ENCODE measurements around the gene PHRF1.
"Not testable (repeated sequence)": the region's sequence is repeated elsewhere in the genome, so short reads cannot be mapped to it uniquely, and the experiment has no call there.

PHRF1 gene

DNA sequence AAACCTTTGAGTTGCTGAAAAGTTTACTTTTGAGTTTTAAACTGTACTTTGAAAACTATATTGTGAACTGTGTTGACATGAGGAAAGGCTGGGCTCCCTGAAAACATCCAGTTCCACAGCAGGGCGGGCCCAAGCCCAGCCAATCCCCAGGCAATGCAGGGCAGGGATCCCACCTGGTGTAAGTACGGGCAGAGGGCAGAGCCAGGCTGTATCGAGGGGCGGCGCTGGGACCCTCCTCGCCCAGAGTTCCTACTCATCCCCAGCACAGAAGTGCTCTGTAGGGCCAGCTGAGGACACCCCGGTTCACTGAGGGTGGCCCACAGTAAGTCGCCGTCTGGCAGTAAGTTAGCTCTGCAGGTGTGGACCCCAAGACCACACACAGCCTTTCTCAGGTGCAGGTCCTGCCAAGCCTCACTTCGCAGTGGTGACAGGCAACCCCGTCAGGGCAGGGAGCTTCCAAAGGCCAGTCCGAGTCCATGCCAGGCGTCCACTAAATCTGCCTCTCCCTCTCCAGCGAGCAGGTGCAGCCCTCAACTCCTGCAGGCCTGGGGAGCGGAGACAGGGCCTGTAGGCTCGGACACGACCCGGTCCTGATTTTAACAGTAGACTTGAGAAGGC, 9.2 kb upstream of the PHRF1 start:
- no peak overlapping the region for H3K4me3 ChIP-seq (ENCODE audit: insufficient read depth, low read depth, low read length, poor library complexity, severe bottlenecking)
- no peaks in the 10 kb centered on the region for H3K27me3 ChIP-seq (replicated peaks; ENCODE audit: control insufficient read depth, insufficient read depth, low read length, poor library complexity, severe bottlenecking)
- no peak for DNase-seq
- H3K27ac ChIP-seq (ENCODE audit: insufficient read depth, low read length, poor library complexity, severe bottlenecking) = no peak overlapping the region
- H3K4me1 ChIP-seq (ENCODE audit: control insufficient read depth, insufficient read depth, low read length, poor library complexity, severe bottlenecking) = peaks cover 10% of the 10 kb centered on the region
- no peaks in the 10 kb centered on the region for H3K9me3 ChIP-seq (ENCODE audit: control insufficient read depth, low read length)
- peaks cover 7% of the 10 kb centered on the region for H3K36me3 ChIP-seq (ENCODE audit: control insufficient read depth, insufficient read depth, low read length)

DNA sequence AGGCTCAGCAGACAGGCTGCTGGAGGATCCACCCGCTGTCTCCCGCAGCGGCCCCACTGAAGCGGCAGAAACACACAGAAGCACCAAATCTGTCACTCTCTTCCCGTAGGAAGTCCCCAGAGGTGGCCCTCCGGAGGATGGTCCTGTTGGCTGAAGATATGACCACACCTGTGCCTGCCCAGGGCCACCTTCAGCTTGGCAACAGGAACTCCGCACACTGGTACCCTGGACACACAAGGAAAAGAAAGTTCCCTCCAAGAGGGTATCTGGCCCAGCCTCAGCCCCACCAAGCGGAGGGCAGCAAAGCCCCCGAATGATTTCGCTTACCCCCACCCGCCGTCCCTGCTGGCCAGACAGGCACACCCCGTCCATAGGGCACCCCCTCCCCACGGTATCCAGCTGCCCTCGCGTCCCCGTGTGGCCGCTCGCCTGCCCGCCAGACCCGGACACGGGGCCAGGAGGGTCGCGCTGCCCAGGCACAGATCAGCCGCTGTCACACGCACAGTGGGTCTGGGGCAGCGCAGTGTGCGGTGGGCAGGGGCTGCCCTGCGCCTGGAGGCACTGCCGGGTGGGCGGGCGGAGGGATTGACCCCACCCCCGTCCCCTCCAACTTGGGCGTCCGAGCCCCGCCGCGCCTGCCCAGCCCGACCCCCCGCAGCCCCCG, 8.5 kb upstream of the PHRF1 start:
- no peak overlapping the region for H3K4me3 ChIP-seq (ENCODE audit: insufficient read depth, low read depth, low read length, poor library complexity, severe bottlenecking)
- H3K9me3 ChIP-seq (ENCODE audit: control insufficient read depth, low read length) = no peaks in the 10 kb centered on the region
- DNase-seq = peak in 2 of 3 donors; percentile 33 to 37

DNA sequence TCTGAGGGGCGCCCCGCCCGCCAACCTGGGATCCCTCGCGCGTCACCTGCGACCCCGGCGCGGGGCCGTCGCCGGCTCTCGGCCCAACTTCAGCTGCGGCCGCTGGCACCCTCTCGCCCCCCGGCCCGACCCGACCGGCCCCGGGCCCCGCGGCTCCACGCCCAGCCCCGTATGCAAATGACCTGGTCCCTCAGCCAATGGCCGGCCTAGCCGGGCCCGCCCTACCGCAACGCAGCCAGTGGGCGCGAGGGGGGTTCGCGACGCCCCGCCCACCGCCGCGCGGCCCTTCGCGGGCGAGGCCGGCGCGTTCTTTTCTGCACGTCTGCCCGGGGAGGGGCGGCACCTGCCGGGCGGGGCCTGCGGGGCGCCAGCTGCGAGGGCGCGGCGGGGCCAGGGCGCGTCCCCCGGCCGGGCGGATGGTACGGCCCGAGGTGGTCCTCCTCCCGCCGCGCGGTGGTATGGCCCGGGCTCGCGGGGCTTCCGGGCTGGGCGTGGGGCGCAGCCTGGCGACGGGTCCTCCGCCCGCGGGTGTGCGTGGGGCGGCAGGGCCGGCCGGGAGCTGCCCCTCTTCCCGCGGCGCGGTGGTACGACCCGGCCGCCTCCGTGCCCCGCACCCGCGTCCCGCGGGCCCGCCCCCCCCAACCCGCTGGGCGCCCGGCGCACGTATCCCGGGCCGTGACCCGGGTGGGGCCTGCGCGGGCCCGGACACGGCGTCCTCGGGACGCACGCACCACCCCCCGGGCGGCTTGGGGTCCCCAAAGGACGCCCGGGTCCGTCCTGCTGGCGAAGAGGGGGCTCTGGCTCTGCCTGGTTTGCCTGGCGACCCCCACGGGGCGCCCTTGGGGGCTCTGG, 7.7 kb upstream of the PHRF1 start:
- H3K4me1 ChIP-seq (ENCODE audit: control insufficient read depth, insufficient read depth, low read length, poor library complexity, severe bottlenecking) = peaks cover 8% of the 10 kb centered on the region
- H3K9me3 ChIP-seq (ENCODE audit: control insufficient read depth, low read length) = no peaks in the 10 kb centered on the region
- no peak overlapping the region for H3K27ac ChIP-seq (ENCODE audit: insufficient read depth, low read length, poor library complexity, severe bottlenecking)
- H3K36me3 ChIP-seq (ENCODE audit: control insufficient read depth, insufficient read depth, low read length) = peaks cover under 1% of the 10 kb centered on the region
- H3K27me3 ChIP-seq (replicated peaks; ENCODE audit: control insufficient read depth, insufficient read depth, low read length, poor library complexity, severe bottlenecking) = no peaks in the 10 kb centered on the region
- H3K4me3 ChIP-seq (ENCODE audit: insufficient read depth, low read depth, low read length, poor library complexity, severe bottlenecking) = peak overlapping the region; percentile 53
- DNase-seq = peak; percentile 89 to 92 (median 89)

More for the DNA sequence above, 8.5 kb upstream of the PHRF1 start:
- Histone ChIP-seq H3K27me3 (replicated peaks; ENCODE audit: control insufficient read depth, insufficient read depth, low read length, poor library complexity, severe bottlenecking) (no peaks in the 10 kb centered on the region), H3K27ac (ENCODE audit: insufficient read depth, low read length, poor library complexity, severe bottlenecking) (no peak overlapping the region), H3K36me3 (ENCODE audit: control insufficient read depth, insufficient read depth, low read length) (peaks cover 7% of the 10 kb centered on the region), H3K4me1 (ENCODE audit: control insufficient read depth, insufficient read depth, low read length, poor library complexity, severe bottlenecking) (peaks cover 8% of the 10 kb centered on the region)

DNA sequence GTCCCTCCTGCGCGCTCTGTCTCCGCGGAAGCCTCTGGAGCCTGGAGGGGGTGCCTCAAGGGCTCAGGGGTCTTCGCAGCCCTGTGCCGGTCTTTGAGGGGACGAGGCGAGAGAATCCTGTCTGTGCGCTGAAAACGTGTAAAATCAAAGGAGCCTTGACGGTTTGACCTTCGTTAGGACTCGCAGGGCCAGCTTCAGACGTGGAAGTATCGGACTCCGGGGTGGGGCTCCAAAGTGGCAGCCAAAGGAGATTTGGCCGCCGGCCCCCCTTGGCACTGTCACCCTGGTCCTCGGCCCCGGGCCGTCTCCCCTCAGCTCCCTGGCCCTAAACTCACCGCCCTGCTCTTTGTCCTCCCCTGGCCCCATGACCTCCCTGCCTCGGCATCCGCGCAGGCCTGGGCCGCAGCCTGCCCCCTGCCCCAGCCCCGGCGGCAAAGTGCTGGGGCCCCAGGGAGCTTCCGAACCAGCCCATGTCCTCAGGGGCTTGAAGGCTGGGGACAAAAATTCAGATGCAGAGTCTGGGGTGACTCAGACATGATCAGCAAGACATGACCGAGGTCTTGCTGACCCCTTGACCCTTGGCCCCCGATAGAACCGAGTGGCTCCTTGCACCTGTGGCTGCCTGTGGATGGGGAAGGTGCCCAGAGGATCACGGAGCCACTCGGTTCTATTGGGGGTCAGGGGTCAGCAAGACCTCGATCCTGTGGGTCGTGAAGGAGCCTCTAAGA, 6.9 kb upstream of the PHRF1 start:
- Histone ChIP-seq H3K27ac (ENCODE audit: insufficient read depth, low read length, poor library complexity, severe bottlenecking) (no peak overlapping the region), H3K9me3 (ENCODE audit: control insufficient read depth, low read length) (no peaks in the 10 kb centered on the region), H3K4me1 (ENCODE audit: control insufficient read depth, insufficient read depth, low read length, poor library complexity, severe bottlenecking) (peaks cover 10% of the 10 kb centered on the region), H3K4me3 (ENCODE audit: insufficient read depth, low read depth, low read length, poor library complexity, severe bottlenecking) (peak overlapping the region; percentile 53), H3K27me3 (replicated peaks; ENCODE audit: control insufficient read depth, insufficient read depth, low read length, poor library complexity, severe bottlenecking) (no peaks in the 10 kb centered on the region), H3K36me3 (ENCODE audit: control insufficient read depth, insufficient read depth, low read length) (no peaks in the 10 kb centered on the region)
- DNase-seq = no peak

DNA sequence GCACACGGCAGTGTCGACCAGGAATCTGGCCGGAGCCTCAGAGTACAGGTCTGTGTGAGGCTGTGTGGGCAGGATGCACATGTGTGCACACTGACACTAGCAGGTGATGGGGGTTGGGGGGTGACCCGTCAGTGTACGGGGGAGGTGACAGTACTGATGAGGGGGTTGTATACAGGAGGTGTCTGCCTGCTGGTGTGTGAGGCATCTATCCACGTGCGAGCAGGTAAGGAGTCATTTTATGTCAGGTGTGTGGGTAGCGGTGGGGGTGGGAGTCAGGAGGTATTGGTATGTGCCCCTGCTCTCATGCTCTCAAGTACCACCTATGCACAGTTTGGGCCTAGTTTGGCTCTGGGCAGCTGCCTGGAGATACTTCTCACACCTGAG, 4.5 kb upstream of the PHRF1 start:
- peaks cover 23% of the 10 kb centered on the region for H3K4me1 ChIP-seq (ENCODE audit: control insufficient read depth, insufficient read depth, low read length, poor library complexity, severe bottlenecking)

DNA sequence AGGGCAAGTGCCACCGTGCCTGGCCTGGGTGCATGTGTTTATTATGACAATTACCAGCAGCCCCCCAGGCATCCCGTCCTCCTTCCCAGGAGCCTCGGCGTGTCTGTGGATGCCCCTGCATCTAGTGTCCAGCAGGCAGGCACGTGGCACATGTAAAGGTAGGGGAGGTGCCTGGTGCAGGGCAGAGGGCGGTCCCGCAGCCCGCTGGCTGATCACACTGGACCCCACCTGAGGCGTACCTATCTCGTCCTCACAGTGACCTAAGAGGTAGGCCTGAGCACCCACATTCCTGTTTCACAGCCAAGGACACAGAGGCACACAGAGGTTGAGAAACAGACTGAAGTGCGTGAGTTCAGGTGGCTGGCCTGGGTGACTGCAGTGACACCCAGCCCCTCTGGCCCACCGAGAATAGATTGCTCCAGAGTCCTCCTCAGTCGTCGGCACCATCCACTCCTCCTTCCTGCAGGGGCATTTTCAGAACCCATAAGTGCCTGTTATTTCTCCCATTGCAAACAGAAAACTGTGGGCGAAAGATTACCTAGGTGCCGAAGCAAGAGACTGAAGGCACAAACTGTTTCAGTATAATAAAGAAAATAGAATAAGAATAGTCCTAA, 3.0 kb upstream of the PHRF1 start:
- Histone ChIP-seq H3K36me3 (ENCODE audit: control insufficient read depth, insufficient read depth, low read length) (no peaks in the 10 kb centered on the region), H3K4me3 (ENCODE audit: insufficient read depth, low read depth, low read length, poor library complexity, severe bottlenecking) (no peak overlapping the region), H3K4me1 (ENCODE audit: control insufficient read depth, insufficient read depth, low read length, poor library complexity, severe bottlenecking) (peaks cover 36% of the 10 kb centered on the region), H3K27me3 (replicated peaks; ENCODE audit: control insufficient read depth, insufficient read depth, low read length, poor library complexity, severe bottlenecking) (no peaks in the 10 kb centered on the region), H3K9me3 (ENCODE audit: control insufficient read depth, low read length) (no peaks in the 10 kb centered on the region), H3K27ac (ENCODE audit: insufficient read depth, low read length, poor library complexity, severe bottlenecking) (no peak overlapping the region)
- DNase-seq = no peak

More for the DNA sequence above, 4.5 kb upstream of the PHRF1 start:
- Histone ChIP-seq H3K27ac (ENCODE audit: insufficient read depth, low read length, poor library complexity, severe bottlenecking) (no peak overlapping the region), H3K9me3 (ENCODE audit: control insufficient read depth, low read length) (no peaks in the 10 kb centered on the region), H3K27me3 (replicated peaks; ENCODE audit: control insufficient read depth, insufficient read depth, low read length, poor library complexity, severe bottlenecking) (no peaks in the 10 kb centered on the region), H3K4me3 (ENCODE audit: insufficient read depth, low read depth, low read length, poor library complexity, severe bottlenecking) (no peak overlapping the region), H3K36me3 (ENCODE audit: control insufficient read depth, insufficient read depth, low read length) (no peaks in the 10 kb centered on the region)
- DNase-seq = no peak

DNA sequence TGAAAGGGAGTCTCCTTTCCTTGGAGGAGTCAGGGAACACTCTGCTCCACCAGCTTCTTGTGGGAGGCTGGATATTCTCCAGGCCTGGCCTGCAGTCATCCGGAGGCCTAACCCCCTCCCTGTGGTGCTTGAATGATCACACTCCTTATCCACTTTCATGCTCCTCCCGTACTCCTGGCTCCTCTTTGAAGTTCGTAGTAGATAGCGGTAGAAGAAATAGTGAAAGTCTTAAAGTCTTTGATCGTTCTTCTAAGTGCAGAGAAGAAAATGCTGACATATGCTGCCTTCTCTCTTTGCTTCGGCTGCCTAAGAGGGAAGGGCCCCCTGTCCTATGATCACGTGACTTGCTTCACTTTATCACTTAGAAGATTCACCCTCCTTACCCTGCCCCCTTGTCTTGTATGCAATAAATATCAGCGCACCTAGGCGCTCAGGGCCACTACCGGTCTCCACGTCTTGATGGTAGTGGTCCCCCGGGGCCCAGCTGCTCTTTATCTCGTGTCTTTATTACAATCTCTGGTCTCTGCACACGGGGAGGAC, 2.2 kb upstream of the PHRF1 start:
- H3K36me3 ChIP-seq (ENCODE audit: control insufficient read depth, insufficient read depth, low read length); H3K9me3 ChIP-seq (ENCODE audit: control insufficient read depth, low read length); H3K27me3 ChIP-seq (replicated peaks; ENCODE audit: control insufficient read depth, insufficient read depth, low read length, poor library complexity, severe bottlenecking); H3K27ac ChIP-seq (ENCODE audit: insufficient read depth, low read length, poor library complexity, severe bottlenecking); DNase-seq: not testable (repeated sequence)
- peak overlapping the region; percentile 35 for H3K4me3 ChIP-seq (ENCODE audit: insufficient read depth, low read depth, low read length, poor library complexity, severe bottlenecking)
- H3K4me1 ChIP-seq (ENCODE audit: control insufficient read depth, insufficient read depth, low read length, poor library complexity, severe bottlenecking) = peaks cover 40% of the 10 kb centered on the region

DNA sequence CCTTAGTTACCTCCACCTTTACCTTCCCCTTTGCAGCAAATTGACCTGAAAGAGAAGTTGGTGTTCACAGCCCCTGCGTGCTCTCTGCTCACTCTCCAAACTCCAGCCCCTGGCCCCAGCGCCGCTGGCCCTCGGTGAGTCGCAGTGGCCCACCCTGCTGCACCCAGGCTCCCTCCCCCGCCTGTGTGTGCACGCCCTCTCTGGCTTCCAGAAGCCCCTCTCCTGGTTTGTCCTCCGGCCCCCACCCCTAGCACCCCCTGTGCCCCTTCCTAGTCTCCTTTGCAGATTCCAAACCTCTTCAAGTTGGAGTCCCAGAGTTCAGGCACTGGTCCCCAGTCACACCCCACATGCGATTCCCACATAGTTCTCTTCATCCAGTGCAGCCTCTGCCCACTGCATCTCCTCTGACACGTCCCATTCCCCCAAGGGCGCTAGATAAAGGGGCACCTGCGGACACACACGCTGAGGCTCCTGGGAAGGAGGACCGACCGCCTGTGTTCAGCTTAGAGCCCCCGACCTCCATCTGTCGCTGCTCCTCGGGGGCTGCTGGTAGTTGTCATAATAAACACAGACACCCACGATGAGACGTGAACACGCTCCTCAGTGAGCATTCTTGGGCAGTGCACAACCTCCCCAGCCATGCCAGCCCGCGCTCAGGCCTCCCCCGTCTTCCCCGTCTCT, 1.5 kb upstream of the PHRF1 start:
- no peaks in the 10 kb centered on the region for H3K36me3 ChIP-seq (ENCODE audit: control insufficient read depth, insufficient read depth, low read length)
- H3K4me1 ChIP-seq (ENCODE audit: control insufficient read depth, insufficient read depth, low read length, poor library complexity, severe bottlenecking) = peaks cover 42% of the 10 kb centered on the region
- H3K27me3 ChIP-seq (replicated peaks; ENCODE audit: control insufficient read depth, insufficient read depth, low read length, poor library complexity, severe bottlenecking) = no peaks in the 10 kb centered on the region
- H3K9me3 ChIP-seq (ENCODE audit: control insufficient read depth, low read length) = no peaks in the 10 kb centered on the region
- no peak for DNase-seq
- no peak overlapping the region for H3K27ac ChIP-seq (ENCODE audit: insufficient read depth, low read length, poor library complexity, severe bottlenecking)
- peak overlapping the region; percentile 60 for H3K4me3 ChIP-seq (ENCODE audit: insufficient read depth, low read depth, low read length, poor library complexity, severe bottlenecking)

Data from effector memory CD4-positive, alpha-beta T cell (primary cell).